HL-60 (cell line): ENCODE measurements around the gene BABAM2.

ENCODE experiments used
- REST ChIP-seq: IDR thresholded peaks from 2 replicates; pipeline ENCODE4 v1.6.1; 2012; ENCODE audit warnings: low read depth; ENCODE audit not compliant: insufficient replicate concordance
- TF ChIP-seq, protein P1 (sequence below): IDR thresholded peaks from one replicate; pipeline ENCODE4 v1.5.1; 2011; ENCODE audit warnings: low read length, control low read depth, inconsistent platforms; ENCODE audit not compliant: insufficient read depth

GRCh38 chr2:28101892-28102291 is 211.4 kb downstream of the BABAM2 start:
- TF ChIP-seq, protein P1, sequence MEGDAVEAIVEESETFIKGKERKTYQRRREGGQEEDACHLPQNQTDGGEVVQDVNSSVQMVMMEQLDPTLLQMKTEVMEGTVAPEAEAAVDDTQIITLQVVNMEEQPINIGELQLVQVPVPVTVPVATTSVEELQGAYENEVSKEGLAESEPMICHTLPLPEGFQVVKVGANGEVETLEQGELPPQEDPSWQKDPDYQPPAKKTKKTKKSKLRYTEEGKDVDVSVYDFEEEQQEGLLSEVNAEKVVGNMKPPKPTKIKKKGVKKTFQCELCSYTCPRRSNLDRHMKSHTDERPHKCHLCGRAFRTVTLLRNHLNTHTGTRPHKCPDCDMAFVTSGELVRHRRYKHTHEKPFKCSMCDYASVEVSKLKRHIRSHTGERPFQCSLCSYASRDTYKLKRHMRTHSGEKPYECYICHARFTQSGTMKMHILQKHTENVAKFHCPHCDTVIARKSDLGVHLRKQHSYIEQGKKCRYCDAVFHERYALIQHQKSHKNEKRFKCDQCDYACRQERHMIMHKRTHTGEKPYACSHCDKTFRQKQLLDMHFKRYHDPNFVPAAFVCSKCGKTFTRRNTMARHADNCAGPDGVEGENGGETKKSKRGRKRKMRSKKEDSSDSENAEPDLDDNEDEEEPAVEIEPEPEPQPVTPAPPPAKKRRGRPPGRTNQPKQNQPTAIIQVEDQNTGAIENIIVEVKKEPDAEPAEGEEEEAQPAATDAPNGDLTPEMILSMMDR = no peak
- no peak for TF ChIP-seq REST
